T-helper 2 cell treated with Interferon-gamma antibody and Interleukin-4, amounts not matched to agents 5 μg/mL and 100 μg/mL, for 36 hours (primary cell): Measurements from ENCODE around the gene NF1.

Experiments used
- DNase-seq: peaks from one replicate; pipeline ENCODE4 v3.0.0; 2021; ENCODE audit warnings: low spot score
- H3K27ac Mint-ChIP-seq: one replicate; pipeline ENCODE4 v1.8.0; 2021; ENCODE audit warnings: mild to moderate bottlenecking, mixed read lengths
- H3K27me3 Mint-ChIP-seq: one replicate; pipeline ENCODE4 v1.8.0; 2021; ENCODE audit warnings: low read depth, mixed read lengths
- H3K36me3 Mint-ChIP-seq: one replicate; pipeline ENCODE4 v1.8.0; 2021; ENCODE audit warnings: low read depth, mixed read lengths
- H3K4me1 Mint-ChIP-seq: one replicate; pipeline ENCODE4 v1.8.0; 2021; ENCODE audit warnings: low read depth, mixed read lengths
- H3K4me3 Mint-ChIP-seq: one replicate; pipeline ENCODE4 v1.8.0; 2022; ENCODE audit warnings: mild to moderate bottlenecking, moderate library complexity, mixed read lengths
- H3K9me3 Mint-ChIP-seq: one replicate; pipeline ENCODE4 v1.8.0; 2021; ENCODE audit warnings: mixed read lengths

NF1 gene

DNA sequence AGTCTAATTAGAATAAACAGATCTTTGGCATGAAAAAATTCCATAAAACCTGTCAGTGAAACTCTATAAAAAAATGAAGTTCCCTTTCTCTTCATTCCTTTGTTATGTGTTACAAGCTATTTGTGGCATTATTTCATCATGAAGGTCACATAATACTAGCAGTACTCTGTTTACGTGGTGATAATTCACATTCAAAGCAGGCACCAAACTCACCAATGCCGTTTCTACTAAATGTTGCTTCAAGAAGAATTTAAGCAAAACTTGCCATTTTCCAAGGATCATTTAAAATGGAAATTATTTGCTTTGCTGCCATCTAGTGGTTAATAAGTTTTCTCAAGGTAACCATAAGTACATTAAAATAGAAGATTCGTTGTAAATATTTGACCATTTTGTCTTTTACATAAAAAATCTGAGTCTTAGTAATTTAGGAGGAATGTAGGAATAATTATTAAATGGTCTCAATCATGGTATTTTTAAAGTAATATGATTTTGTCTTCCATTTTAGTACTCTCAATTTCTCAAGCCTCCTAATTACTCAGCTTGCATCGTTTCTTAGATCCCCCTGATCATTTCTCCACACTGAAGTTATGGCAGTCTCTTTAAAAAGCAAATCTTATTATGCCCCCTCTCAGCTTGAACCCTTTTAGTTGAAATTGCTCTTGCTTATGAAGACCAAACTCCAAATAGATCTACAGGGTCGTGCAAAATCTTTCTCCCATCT is 121.4 kb downstream of the NF1 start:
- no peaks in the 10 kb centered on the region for H3K27me3 Mint-ChIP-seq
- H3K36me3 Mint-ChIP-seq = no peaks in the 10 kb centered on the region
- no peak overlapping the region for H3K27ac Mint-ChIP-seq
- no peak overlapping the region for H3K4me3 Mint-ChIP-seq
- no peaks in the 10 kb centered on the region for H3K4me1 Mint-ChIP-seq
- no peak for DNase-seq
- no peaks in the 10 kb centered on the region for H3K9me3 Mint-ChIP-seq

DNA sequence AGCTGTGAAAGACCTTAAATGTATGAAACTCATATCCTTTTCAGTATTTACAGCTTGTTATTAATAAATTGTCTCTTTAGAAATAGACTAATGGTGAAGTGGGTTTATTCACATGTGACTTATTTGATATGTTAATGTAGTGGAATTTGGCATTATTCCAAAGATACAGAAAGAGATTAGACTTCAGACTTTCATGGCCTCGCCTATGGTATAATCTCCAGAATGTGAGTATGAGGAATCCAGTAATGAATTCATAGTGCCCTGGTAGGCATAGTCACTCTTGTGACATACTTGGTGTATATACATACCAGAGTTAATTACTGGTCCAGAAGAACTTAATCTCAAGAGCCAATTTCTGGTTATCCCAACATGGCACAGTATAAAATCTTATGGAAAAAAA is 129.6 kb downstream of the NF1 start:
- peaks cover 3% of the 10 kb centered on the region for H3K4me1 Mint-ChIP-seq
- H3K27ac Mint-ChIP-seq = no peak overlapping the region
- peaks cover 2% of the 10 kb centered on the region for H3K36me3 Mint-ChIP-seq
- no peak for DNase-seq
- no peaks in the 10 kb centered on the region for H3K9me3 Mint-ChIP-seq
- H3K4me3 Mint-ChIP-seq = no peak overlapping the region
- H3K27me3 Mint-ChIP-seq = no peaks in the 10 kb centered on the region

DNA sequence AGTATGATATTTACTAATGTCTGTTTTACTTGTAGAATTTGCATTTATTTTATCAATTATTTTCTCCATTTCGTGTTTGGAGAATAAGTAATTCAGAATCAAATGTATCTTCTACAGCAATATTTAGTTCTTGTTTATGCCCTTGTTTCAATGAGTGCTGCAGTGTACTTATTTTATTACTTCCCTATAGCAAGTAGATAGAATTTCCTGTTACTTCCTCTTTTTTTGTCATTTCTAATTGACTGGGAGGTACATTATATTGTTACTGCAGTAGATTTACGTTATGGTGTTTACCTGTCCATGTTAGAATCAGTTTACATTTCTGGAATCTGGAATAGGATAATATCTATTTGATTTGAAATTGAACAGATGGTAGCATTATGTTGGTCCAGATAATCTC is 131.1 kb downstream of the NF1 start:
- H3K27me3 Mint-ChIP-seq = no peaks in the 10 kb centered on the region
- H3K4me3 Mint-ChIP-seq = no peak overlapping the region
- no peaks in the 10 kb centered on the region for H3K9me3 Mint-ChIP-seq
- no peak for DNase-seq
- peaks cover 2% of the 10 kb centered on the region for H3K36me3 Mint-ChIP-seq
- peaks cover 3% of the 10 kb centered on the region for H3K4me1 Mint-ChIP-seq
- H3K27ac Mint-ChIP-seq = no peak overlapping the region

DNA sequence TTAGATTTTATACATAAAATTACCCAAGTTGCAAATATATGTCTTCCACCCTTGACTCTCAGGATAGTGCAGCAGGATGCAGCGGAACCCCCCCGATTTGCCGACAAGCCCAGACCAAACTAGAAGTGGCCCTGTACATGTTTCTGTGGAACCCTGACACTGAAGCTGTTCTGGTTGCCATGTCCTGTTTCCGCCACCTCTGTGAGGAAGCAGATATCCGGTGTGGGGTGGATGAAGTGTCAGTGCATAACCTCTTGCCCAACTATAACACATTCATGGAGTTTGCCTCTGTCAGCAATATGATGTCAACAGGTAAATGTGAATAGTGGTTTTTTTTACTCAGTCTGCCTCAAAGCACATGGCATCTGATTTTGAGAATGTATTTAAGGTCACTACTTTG is 131.6 kb downstream of the NF1 start:
- Mint-ChIP-seq H3K27ac (no peak overlapping the region), H3K36me3 (peaks cover 2% of the 10 kb centered on the region), H3K4me1 (peaks cover 3% of the 10 kb centered on the region), H3K27me3 (no peaks in the 10 kb centered on the region), H3K9me3 (no peaks in the 10 kb centered on the region), H3K4me3 (no peak overlapping the region)
- DNase-seq = no peak

DNA sequence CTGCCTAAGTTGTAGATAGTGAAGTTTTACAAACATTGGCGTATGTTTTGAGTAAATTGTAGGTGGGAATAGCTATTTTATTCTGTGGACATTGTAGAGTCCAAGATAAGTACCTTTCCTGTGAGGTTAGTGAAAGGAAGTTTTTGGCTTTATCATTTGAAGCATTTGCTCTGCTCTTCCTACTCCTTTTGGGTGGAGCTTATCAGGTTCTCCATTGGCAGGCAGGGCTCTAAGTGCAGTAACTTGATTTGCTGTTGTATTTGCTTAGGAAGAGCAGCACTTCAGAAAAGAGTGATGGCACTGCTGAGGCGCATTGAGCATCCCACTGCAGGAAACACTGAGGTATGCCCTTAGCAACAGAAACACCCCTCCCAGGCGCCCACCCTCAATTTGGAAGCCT is 132.2 kb downstream of the NF1 start:
- no peak for DNase-seq
- no peaks in the 10 kb centered on the region for H3K27me3 Mint-ChIP-seq
- no peak overlapping the region for H3K27ac Mint-ChIP-seq
- no peaks in the 10 kb centered on the region for H3K9me3 Mint-ChIP-seq
- H3K36me3 Mint-ChIP-seq = peaks cover 5% of the 10 kb centered on the region
- no peak overlapping the region for H3K4me3 Mint-ChIP-seq
- peaks cover 3% of the 10 kb centered on the region for H3K4me1 Mint-ChIP-seq

DNA sequence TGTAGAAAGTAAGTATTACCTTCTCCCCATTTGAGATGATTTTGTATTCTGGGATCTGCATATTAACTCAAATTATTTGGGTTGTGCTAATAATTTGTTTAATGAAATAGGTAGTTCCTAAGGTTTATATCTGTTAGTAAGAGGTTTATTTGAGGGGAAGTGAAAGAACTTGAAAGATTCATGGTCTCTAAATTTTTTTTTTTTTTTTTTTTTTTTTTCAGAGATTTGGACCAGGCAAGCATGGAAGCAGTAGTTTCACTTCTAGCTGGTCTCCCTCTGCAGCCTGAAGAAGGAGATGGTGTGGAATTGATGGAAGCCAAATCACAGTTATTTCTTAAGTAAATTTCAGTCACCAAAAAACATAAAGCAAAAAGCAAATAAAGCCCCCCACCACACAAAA is 137.1 kb downstream of the NF1 start:
- no peaks in the 10 kb centered on the region for H3K27me3 Mint-ChIP-seq
- no peak overlapping the region for H3K27ac Mint-ChIP-seq
- no peak overlapping the region for H3K4me3 Mint-ChIP-seq

DNA sequence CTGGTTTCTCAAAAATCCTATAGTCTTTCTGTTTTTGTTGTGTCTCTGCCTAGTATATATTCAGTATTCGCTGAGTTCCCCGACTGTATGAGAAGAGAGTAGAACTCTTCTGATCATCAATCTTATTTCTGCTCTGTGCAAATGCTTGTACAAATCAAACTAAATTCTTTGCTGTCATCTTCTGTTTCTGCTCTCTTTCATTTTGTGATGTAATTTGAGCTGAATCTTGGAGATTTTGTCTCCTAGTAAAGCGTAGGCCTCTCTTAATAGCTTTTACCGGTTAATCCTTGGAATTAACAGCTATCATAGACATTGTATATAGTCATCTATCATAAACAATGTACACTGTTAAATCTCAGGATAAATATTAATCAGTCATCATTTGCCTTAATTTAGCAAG is 140.3 kb downstream of the NF1 start:
- Mint-ChIP-seq H3K36me3 (peaks cover 15% of the 10 kb centered on the region), H3K4me3 (no peak overlapping the region), H3K27ac (no peak overlapping the region), H3K27me3 (no peaks in the 10 kb centered on the region), H3K4me1 (no peaks in the 10 kb centered on the region), H3K9me3 (no peaks in the 10 kb centered on the region)
- no peak for DNase-seq

More for the DNA sequence above, 137.1 kb downstream of the NF1 start:
- Mint-ChIP-seq H3K36me3 (peaks cover 15% of the 10 kb centered on the region), H3K4me1 (no peaks in the 10 kb centered on the region), H3K9me3 (no peaks in the 10 kb centered on the region)
- DNase-seq = no peak

DNA sequence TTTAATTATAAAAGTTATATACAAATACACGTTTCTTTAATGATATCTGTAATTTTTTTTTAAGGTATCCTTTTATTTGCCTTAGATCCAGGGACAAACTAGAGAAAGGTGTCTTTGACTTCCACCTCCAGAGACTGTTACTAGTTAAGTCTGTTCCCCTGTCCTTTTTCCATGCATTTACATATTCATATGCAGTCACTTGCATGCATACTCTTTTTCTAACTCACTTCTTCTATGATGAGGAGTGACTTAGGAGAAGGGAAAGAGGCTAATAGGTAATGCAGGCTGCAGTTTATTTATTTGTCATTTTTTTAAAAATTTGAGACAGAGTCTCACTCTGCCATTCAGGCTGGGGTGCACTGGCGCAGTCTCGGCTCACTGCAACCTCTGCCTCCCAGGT is 141.4 kb downstream of the NF1 start:
- Mint-ChIP-seq H3K27me3 (no peaks in the 10 kb centered on the region), H3K9me3 (no peaks in the 10 kb centered on the region), H3K36me3 (peaks cover 20% of the 10 kb centered on the region), H3K27ac (no peak overlapping the region), H3K4me3 (no peak overlapping the region), H3K4me1 (peaks cover under 1% of the 10 kb centered on the region)
- no peak for DNase-seq

DNA sequence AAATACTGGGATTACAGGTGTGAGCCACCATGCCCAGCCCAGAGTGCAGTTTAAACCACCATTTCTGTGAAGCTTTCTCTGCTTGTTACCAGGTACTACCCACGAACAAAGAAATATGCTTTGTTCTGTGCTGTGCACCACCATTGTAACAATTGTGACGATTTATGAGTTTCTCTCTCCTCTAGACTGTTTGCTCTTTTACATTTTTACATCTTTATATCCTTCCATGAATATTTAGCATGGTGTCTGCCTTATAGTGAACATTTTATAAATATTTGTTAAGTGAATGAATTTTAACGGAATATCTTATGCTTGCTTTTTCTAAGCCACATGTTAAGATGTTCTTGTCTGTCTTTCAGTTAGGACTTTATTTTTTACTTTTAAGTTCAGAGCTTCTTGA is 141.9 kb downstream of the NF1 start:
- H3K36me3 Mint-ChIP-seq = peaks cover 21% of the 10 kb centered on the region
- H3K27me3 Mint-ChIP-seq = no peaks in the 10 kb centered on the region
- no peak overlapping the region for H3K27ac Mint-ChIP-seq
- peaks cover 5% of the 10 kb centered on the region for H3K4me1 Mint-ChIP-seq
- no peak for DNase-seq
- no peaks in the 10 kb centered on the region for H3K9me3 Mint-ChIP-seq
- no peak overlapping the region for H3K4me3 Mint-ChIP-seq

DNA sequence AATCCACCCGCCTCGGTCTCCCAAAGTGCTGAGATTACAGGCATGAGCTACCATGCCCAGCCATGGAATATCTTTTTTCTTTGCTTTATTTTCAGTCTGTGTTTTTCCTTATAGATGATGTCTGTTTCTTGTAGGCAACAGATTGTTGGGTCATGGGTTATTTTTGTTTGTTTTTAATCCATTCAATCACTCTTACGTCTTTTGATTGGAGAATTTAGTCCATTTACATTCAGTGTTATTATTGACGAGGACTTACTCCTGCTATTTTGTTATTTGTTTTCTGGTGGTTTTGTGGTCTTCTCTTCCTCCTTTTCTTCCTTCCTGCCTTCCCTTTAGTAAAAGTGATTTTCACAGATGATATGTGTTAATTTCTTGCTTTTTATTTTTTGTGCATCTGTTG is 146.3 kb downstream of the NF1 start:
- Mint-ChIP-seq H3K27ac (no peak overlapping the region), H3K4me3 (no peak overlapping the region), H3K27me3 (no peaks in the 10 kb centered on the region), H3K4me1 (peaks cover 5% of the 10 kb centered on the region), H3K36me3 (peaks cover 12% of the 10 kb centered on the region), H3K9me3 (no peaks in the 10 kb centered on the region)
- no peak for DNase-seq

DNA sequence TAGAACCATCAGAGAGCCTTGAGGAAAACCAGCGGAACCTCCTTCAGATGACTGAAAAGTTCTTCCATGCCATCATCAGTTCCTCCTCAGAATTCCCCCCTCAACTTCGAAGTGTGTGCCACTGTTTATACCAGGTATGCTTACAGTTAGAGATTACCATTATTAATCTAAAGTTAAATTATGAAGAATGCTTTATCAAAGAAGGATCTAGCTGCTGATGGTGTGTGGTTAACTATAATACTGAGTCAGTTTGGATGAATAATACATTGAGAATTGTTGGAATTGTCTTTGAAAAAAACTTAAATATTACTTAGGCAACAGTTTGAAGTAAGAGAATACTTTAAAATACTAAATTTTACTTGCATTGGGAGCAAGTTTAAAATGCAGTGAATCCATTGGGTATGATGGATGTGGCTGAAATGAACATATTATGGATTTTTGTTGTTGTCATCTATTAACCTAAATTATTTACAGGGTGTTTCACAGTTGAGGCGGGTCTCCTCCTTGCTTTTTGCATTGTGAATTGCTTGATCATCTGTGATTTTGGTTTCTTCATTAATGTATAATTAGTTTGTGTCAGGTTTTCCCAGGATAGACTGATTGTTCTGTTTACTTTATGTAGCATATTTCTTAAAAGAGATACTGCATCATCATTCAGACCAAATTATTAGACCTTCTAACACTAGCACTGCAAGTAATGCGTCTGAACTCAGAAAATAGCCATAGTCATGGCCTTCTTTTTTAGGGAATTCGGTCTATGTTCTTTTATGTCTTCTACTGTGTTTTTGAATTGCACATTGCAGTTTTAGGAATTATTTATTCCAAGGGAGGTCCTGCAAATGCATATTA is 154.4 kb downstream of the NF1 start:
- no peaks in the 10 kb centered on the region for H3K9me3 Mint-ChIP-seq
- no peak for DNase-seq
- no peak overlapping the region for H3K27ac Mint-ChIP-seq
- H3K36me3 Mint-ChIP-seq = peaks cover 4% of the 10 kb centered on the region
- H3K4me1 Mint-ChIP-seq = peaks cover 3% of the 10 kb centered on the region
- no peak overlapping the region for H3K4me3 Mint-ChIP-seq
- no peaks in the 10 kb centered on the region for H3K27me3 Mint-ChIP-seq

DNA sequence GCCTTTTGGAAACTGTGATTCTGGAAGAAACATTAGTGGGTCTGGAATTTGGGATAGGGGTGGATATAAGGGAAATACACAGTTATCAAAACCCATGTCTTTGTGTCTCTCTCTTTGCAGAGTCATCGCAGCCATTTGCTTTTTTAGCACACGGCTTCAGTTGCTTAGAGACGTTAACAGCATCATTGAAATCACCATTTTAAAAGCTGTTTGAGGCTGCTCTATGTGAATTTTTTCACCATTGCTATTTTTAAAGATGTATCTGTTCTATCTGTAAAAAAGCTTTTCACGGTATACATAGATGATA is 155.0 kb downstream of the NF1 start:
- Mint-ChIP-seq H3K4me1 (peaks cover 3% of the 10 kb centered on the region), H3K4me3 (no peak overlapping the region), H3K36me3 (peaks cover 4% of the 10 kb centered on the region), H3K27me3 (no peaks in the 10 kb centered on the region), H3K27ac (no peak overlapping the region), H3K9me3 (no peaks in the 10 kb centered on the region)
- no peak for DNase-seq

DNA sequence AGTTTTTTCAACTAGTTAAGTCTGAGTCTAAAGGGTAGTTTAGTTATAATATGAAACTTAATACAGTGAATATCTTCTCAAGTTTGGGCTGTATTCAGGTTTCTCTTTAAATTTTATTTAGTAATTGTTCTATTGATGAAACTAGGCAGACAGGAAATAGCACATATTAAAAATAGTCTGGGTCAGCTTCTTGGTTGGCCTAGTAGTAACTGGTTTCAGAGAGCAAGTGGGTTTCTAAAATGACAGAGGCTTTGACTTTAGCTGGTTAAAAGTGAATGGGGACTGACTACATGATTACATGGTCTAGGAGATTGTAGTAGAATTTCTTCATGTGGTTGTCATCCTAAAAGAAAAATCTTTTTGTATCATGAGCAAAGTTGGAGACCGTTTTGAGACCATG is 155.5 kb downstream of the NF1 start:
- H3K27me3 Mint-ChIP-seq = no peaks in the 10 kb centered on the region
- peaks cover 4% of the 10 kb centered on the region for H3K36me3 Mint-ChIP-seq
- H3K4me3 Mint-ChIP-seq = no peak overlapping the region
- H3K27ac Mint-ChIP-seq = no peak overlapping the region
- H3K4me1 Mint-ChIP-seq = peaks cover 3% of the 10 kb centered on the region
- DNase-seq = no peak
- H3K9me3 Mint-ChIP-seq = no peaks in the 10 kb centered on the region

DNA sequence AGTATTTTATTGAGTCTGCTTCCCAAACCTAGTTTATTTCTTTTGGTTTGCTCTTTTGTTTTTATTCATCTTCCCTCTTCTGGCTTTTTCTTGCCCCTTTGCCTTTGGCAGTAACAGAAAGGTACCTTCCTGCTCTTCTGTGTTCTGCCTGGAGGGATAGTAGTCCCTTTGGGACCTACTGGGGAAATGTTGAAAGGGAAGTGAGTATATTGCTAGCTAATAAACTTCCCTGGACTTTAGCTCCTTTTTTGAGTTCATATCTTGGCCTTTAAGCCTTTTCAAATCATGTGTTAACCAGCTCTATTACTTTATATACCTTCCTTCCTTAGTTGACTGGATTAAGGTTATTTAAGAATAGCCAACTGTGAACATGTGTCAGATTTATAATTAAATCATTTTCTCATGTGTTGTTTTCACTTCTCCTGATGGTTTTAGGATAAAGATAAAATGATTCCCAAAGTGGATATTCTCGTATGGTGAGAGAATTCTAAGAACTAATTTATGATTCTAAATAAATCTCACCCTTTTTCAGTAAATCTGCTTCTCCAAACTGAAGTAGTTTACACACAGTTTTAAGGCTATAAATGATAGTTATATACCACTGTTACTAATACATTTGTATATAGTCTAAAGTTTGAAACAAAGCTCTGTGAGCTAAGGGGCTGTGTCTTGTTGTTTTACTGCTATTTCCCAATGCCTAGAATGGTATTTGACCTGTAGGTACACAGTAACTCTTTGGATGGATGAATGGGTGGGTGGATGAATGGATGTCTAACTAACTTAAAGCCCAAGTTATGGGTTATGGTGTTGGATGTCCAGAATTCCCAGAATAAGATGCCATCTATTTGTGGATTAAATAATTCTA is 156.6 kb downstream of the NF1 start:
- Mint-ChIP-seq H3K27ac (no peak overlapping the region), H3K4me3 (no peak overlapping the region), H3K9me3 (no peaks in the 10 kb centered on the region), H3K4me1 (peaks cover 3% of the 10 kb centered on the region), H3K27me3 (no peaks in the 10 kb centered on the region), H3K36me3 (peaks cover 4% of the 10 kb centered on the region)
- DNase-seq = no peak
